Ovary (tissue), 9 donors: Measurements from ENCODE around the gene CEP112. TPM values are rescaled to one million over a fixed set of nuclear protein-coding genes. Genes with fewer than 3 reads are reported as not detected.

Experiments used
- DNase-seq, 5 donors: peaks; one replicate each; pipeline ENCODE4 v3.0.0-alpha.2; 2019 to 2020
- H3K27ac ChIP-seq, 2 donors: fragments of 200-600 bp; one replicate each; pipeline versions ENCODE4 v1.5.1 to v1.8.0; 2019 to 2022
- H3K27me3 ChIP-seq: fragments of 200-600 bp; one replicate; pipeline ENCODE4 v1.8.0; 2022
- H3K36me3 ChIP-seq: fragments of 200-600 bp; sonication (generic); one replicate; pipeline ENCODE4 v1.5.1; 2019
- H3K4me1 ChIP-seq: one replicate; pipeline ENCODE4 v1.8.1; 2013; ENCODE audit warnings: mild to moderate bottlenecking, moderate library complexity; ENCODE audit not compliant: insufficient read depth
- H3K4me3 ChIP-seq: fragments of 200-600 bp; sonication (generic); one replicate; pipeline ENCODE4 v1.5.1; 2017
- H3K9me3 ChIP-seq, 2 donors: fragments of 200-600 bp in 1 of 2; sonication (generic) in 1 of 2; one replicate each; pipeline versions ENCODE4 v1.5.1 to v1.8.1; 2013 to 2019; ENCODE audit warnings: mild to moderate bottlenecking in 1 of 2, moderate library complexity in 1 of 2
- EP300 ChIP-seq: sonication (generic); formaldehyde crosslinking; IDR thresholded peaks from one replicate; pipeline ENCODE4 v1.6.1; 2017; ENCODE audit warnings: antibody characterized with exemption
- POLR2A ChIP-seq: fragments of 450-650 bp; IDR thresholded peaks from one replicate; pipeline ENCODE4 v1.6.1; 2017; ENCODE audit warnings: antibody characterized with exemption, mild to moderate bottlenecking, moderate library complexity
- WGBS, 3 donors: extraction: QIAGEN DNeasy Blood & Tissue Kit in 1 of 3; methylation state at CpG; one replicate each; pipeline versions ENCODE4 v1.1.5 to v1.1.7; 2013 to 2017; 5-methylcytosine and 5-hydroxymethylcytosine counted together
- intact Hi-C, 4 donors: fragments of 100-400 bp; cut with DNase I; formaldehyde crosslinking; loops; one replicate each; pipeline versions ENCODE4 v1.11.0 to v1.15.1; 2022 to 2023
- polyA plus RNA-seq, 2 donors: library from polyadenylated mRNA; stranded (reverse); fragments of 200-250 nt in 1 of 2; fragments of 350-450 nt in 1 of 2; fragmentation: Illumina TruSeq in 1 of 2; extraction: RNeasy Lipid Tissue Mini Kit (QIAGEN cat#74804) in 1 of 2; gene quantifications; one replicate each; pipeline ENCODE4 v1.2.3, GENCODE V29; 2013 to 2014
- total RNA-seq, 7 donors: library from RNA; depleted of rRNA in 2 of 7; stranded (reverse); fragments of >200 nt in 2 of 7; fragmentation: NEBNext Ultra II Directional in 3 of 7; extraction: Animal tissue kit (Norgen Biotek cat#: 25700) in 3 of 7; gene quantifications; one replicate each; pipeline versions ENCODE4 v1.1.0 to v1.2.4, GENCODE V29; 2016 to 2023
- TF ChIP-seq, protein P1 (sequence below), 3 donors: fragments of 450-650 bp in 2 of 3; fragments of 200-600 bp in 1 of 3; IDR thresholded peaks; one replicate each; pipeline versions ENCODE4 v1.5.1 to v1.8.0; 2016 to 2022; ENCODE audit warnings: antibody characterized with exemption in 3 of 3, mild to moderate bottlenecking in 1 of 3
- donor health status: DM: no; HTN: no; CAD: no; lungs with moderate emphysema.
- donor health status: DM: no; HTN: no; CAD: no.
- donor health status: Bipolar disorder and iron deficiency.
- donor health status: DM: yes; HTN: yes; CAD: no.
- donor health status: DM: no; HTN: no; CAD: no.
- donor health status: DM: yes; HTN: yes; CAD: no.

CEP112 gene
- total and polyA plus RNA-seq, 9 donors: 9.3 to 25.5 (median 16.9) TPM

GRCh38 chr17:66002063-66002585 lies 189.8 kb downstream of the CEP112 start:
- intact Hi-C loops: no loop called here
- Histone ChIP-seq H3K4me1 (no peaks in the 10 kb centered on the region), H3K27me3 (no peaks in the 10 kb centered on the region), H3K4me3 (no peak overlapping the region), H3K27ac (no peak overlapping the region), H3K36me3 (no peaks in the 10 kb centered on the region), H3K9me3 (no peaks in the 10 kb centered on the region)
- no peak for DNase-seq
- TF ChIP-seq, protein P1, sequence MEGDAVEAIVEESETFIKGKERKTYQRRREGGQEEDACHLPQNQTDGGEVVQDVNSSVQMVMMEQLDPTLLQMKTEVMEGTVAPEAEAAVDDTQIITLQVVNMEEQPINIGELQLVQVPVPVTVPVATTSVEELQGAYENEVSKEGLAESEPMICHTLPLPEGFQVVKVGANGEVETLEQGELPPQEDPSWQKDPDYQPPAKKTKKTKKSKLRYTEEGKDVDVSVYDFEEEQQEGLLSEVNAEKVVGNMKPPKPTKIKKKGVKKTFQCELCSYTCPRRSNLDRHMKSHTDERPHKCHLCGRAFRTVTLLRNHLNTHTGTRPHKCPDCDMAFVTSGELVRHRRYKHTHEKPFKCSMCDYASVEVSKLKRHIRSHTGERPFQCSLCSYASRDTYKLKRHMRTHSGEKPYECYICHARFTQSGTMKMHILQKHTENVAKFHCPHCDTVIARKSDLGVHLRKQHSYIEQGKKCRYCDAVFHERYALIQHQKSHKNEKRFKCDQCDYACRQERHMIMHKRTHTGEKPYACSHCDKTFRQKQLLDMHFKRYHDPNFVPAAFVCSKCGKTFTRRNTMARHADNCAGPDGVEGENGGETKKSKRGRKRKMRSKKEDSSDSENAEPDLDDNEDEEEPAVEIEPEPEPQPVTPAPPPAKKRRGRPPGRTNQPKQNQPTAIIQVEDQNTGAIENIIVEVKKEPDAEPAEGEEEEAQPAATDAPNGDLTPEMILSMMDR (IDR thresholded peaks at IDR 0.05): no peak
- TF ChIP-seq EP300: no peak
- no peak for TF ChIP-seq POLR2A
- WGBS, 3 donors: 97 to 98% (median 98%) methylated on average over 1 of the region's 1 CpG

DNA sequence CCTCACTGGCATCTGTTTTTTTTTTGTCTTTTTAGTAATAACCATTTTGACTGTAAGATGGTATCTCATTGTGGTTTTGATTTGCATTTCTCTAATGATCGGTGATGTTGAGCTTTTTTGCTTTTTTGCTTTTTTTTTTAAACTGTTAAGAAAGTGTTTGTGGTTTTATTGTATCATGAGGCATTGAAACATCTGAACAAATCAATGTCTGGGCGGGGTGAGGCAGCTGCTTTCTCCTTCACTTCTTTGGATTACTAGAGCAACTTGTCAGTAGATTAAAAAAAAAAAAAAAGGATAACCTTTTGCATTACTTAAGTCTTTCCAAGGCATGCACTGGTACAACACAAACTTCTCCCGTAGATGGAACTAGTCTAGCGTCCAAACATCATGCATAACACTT lies 191.7 kb downstream of the CEP112 start:
- intact Hi-C loops: no loop called here
- DNase-seq: no peak
- no peaks in the 10 kb centered on the region for H3K4me1 ChIP-seq
- no peaks in the 10 kb centered on the region for H3K9me3 ChIP-seq
- H3K4me3 ChIP-seq: no peak overlapping the region
- H3K27ac ChIP-seq: no peak overlapping the region
- 71 to 96% (median 72%) methylated on average over 4 of the region's 4 CpGs for WGBS, 3 donors
- TF ChIP-seq EP300: no peak
- H3K36me3 ChIP-seq: no peaks in the 10 kb centered on the region
- H3K27me3 ChIP-seq: no peaks in the 10 kb centered on the region

- H3K27ac ChIP-seq: no peak overlapping the region
- DNase-seq: no peak
- no peaks in the 10 kb centered on the region for H3K4me1 ChIP-seq
- TF ChIP-seq, protein P1 (IDR thresholded peaks at IDR 0.05): no peak
- TF ChIP-seq POLR2A (no peak), EP300 (no peak)
- 62 to 85% (median 65%) methylated on average over 3 of the region's 3 CpGs for WGBS, 3 donors
- no peak overlapping the region for H3K4me3 ChIP-seq
- H3K27me3 ChIP-seq: no peaks in the 10 kb centered on the region
- no peaks in the 10 kb centered on the region for H3K9me3 ChIP-seq
- H3K36me3 ChIP-seq: no peaks in the 10 kb centered on the region
- intact Hi-C loops: no loop called here
Measured at GRCh38 chr17:65998675-65999074, 193.3 kb downstream of the CEP112 start.

- Histone ChIP-seq H3K9me3 (no peaks in the 10 kb centered on the region), H3K4me1 (no peaks in the 10 kb centered on the region), H3K4me3 (no peak overlapping the region), H3K36me3 (no peaks in the 10 kb centered on the region), H3K27me3 (no peaks in the 10 kb centered on the region), H3K27ac (no peak overlapping the region)
- 96 to 97% (median 97%) methylated on average over 4 of the region's 4 CpGs for WGBS, 3 donors
- TF ChIP-seq EP300 (no peak), POLR2A (no peak)
- TF ChIP-seq, protein P1 (IDR thresholded peaks at IDR 0.05): no peak
- no peak for DNase-seq
- intact Hi-C loops: no loop called here
Measured at GRCh38 chr17:65994679-65995078, 197.3 kb downstream of the CEP112 start.

DNA sequence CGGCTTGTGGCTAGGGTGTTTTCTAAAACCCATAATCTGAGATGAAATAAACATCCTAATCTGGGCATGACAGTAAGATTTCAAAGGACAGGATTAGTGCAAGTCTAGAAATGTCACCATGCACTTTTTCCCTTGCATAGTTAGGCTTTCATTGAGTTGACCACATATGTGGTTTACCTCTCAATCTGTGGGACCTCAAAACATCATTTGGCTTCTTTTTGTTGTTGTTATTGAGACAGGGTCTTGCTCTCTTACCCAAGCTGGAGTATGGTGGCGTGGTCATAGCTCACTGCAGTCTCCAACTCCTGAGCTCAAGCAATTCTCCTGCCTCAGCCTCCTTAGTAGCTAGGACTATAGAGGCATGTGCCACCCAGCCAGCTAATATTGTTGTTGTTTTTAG lies 197.8 kb downstream of the CEP112 start:
- TF ChIP-seq EP300 (no peak), POLR2A (no peak)
- TF ChIP-seq, protein P1 (IDR thresholded peaks at IDR 0.05): no peak
- intact Hi-C loops: no loop called here

More for the DNA sequence above, 197.8 kb downstream of the CEP112 start:
- no peaks in the 10 kb centered on the region for H3K4me1 ChIP-seq
- no peaks in the 10 kb centered on the region for H3K36me3 ChIP-seq
- no peaks in the 10 kb centered on the region for H3K27me3 ChIP-seq
- no peak for DNase-seq
- H3K9me3 ChIP-seq: no peaks in the 10 kb centered on the region
- no peak overlapping the region for H3K4me3 ChIP-seq
- 96 to 98% (median 98%) methylated on average over 2 of the region's 2 CpGs for WGBS, 3 donors
- H3K27ac ChIP-seq: no peak overlapping the region
